ENCODE results near the gene NOD1.

NOD1 gene

GRCh38 chr7:30524545-30524944 lies 46.0 kb upstream of the NOD1 start:
- H3K9ac ChIP-seq = no peak overlapping the region
- H3K4me2 ChIP-seq (ENCODE audit: low read length) = no peak overlapping the region
- TF ChIP-seq CTCF (IDR thresholded peaks at IDR 0.05) = no peak
- H3K79me2 ChIP-seq = no peaks in the 10 kb centered on the region
- H3K27me3 ChIP-seq (ENCODE audit: control insufficient read depth, insufficient read depth, low read length) = no peaks in the 10 kb centered on the region
- H3K27ac ChIP-seq = no peak overlapping the region
- no peak overlapping the region for H3K4me3 ChIP-seq (ENCODE audit: low read depth, low read length)
- H2AFZ ChIP-seq = no peak overlapping the region
- H3K9me3 ChIP-seq (ENCODE audit: control insufficient read depth, low read length) = no peaks in the 10 kb centered on the region
- no peaks in the 10 kb centered on the region for H3K4me1 ChIP-seq
- no peaks in the 10 kb centered on the region for H3K36me3 ChIP-seq (ENCODE audit: control insufficient read depth, insufficient read depth, low read length)

GRCh38 chr7:30523466-30523865 lies 44.9 kb upstream of the NOD1 start:
- no peaks in the 10 kb centered on the region for H3K4me1 ChIP-seq
- no peak overlapping the region for H3K4me2 ChIP-seq (ENCODE audit: low read length)
- no peak overlapping the region for H3K4me3 ChIP-seq (ENCODE audit: low read depth, low read length)
- no peaks in the 10 kb centered on the region for H3K36me3 ChIP-seq (ENCODE audit: control insufficient read depth, insufficient read depth, low read length)
- no peak overlapping the region for H2AFZ ChIP-seq
- no peak overlapping the region for H3K9ac ChIP-seq
- H3K27me3 ChIP-seq (ENCODE audit: control insufficient read depth, insufficient read depth, low read length) = no peaks in the 10 kb centered on the region
- H3K79me2 ChIP-seq = no peaks in the 10 kb centered on the region
- no peak for TF ChIP-seq CTCF (IDR thresholded peaks at IDR 0.05)
- no peak overlapping the region for H3K27ac ChIP-seq
- no peaks in the 10 kb centered on the region for H3K9me3 ChIP-seq (ENCODE audit: control insufficient read depth, low read length)

- no peak overlapping the region for H3K9ac ChIP-seq
- H2AFZ ChIP-seq = no peak overlapping the region
- no peak overlapping the region for H3K4me3 ChIP-seq (ENCODE audit: low read depth, low read length)
- no peaks in the 10 kb centered on the region for H3K27me3 ChIP-seq (ENCODE audit: control insufficient read depth, insufficient read depth, low read length)
- H3K27ac ChIP-seq = no peak overlapping the region
- H3K36me3 ChIP-seq (ENCODE audit: control insufficient read depth, insufficient read depth, low read length) = no peaks in the 10 kb centered on the region
- no peaks in the 10 kb centered on the region for H3K79me2 ChIP-seq
- no peaks in the 10 kb centered on the region for H3K9me3 ChIP-seq (ENCODE audit: control insufficient read depth, low read length)
- no peak for TF ChIP-seq CTCF (IDR thresholded peaks at IDR 0.05)
- H3K4me2 ChIP-seq (ENCODE audit: low read length) = no peak overlapping the region
- no peaks in the 10 kb centered on the region for H3K4me1 ChIP-seq
These were observed 43.6 kb upstream of the NOD1 start for GRCh38 chr7:30522159-30522558.

- no peaks in the 10 kb centered on the region for H3K79me2 ChIP-seq
- no peak overlapping the region for H2AFZ ChIP-seq
- H3K36me3 ChIP-seq (ENCODE audit: control insufficient read depth, insufficient read depth, low read length) = no peaks in the 10 kb centered on the region
- no peak overlapping the region for H3K9ac ChIP-seq
- TF ChIP-seq CTCF (IDR thresholded peaks at IDR 0.05) = no peak
- H3K9me3 ChIP-seq (ENCODE audit: control insufficient read depth, low read length) = no peaks in the 10 kb centered on the region
- no peak overlapping the region for H3K4me3 ChIP-seq (ENCODE audit: low read depth, low read length)
- no peak overlapping the region for H3K4me2 ChIP-seq (ENCODE audit: low read length)
- H3K27ac ChIP-seq = no peak overlapping the region
- H3K4me1 ChIP-seq = no peaks in the 10 kb centered on the region
- no peaks in the 10 kb centered on the region for H3K27me3 ChIP-seq (ENCODE audit: control insufficient read depth, insufficient read depth, low read length)
These were observed 42.9 kb upstream of the NOD1 start for GRCh38 chr7:30521532-30521931.

GRCh38 chr7:30519122-30519521 lies 40.5 kb upstream of the NOD1 start:
- Histone ChIP-seq H3K36me3 (ENCODE audit: control insufficient read depth, insufficient read depth, low read length) (no peaks in the 10 kb centered on the region), H3K9ac (no peak overlapping the region), H3K27ac (no peak overlapping the region), H3K4me2 (ENCODE audit: low read length) (no peak overlapping the region), H3K79me2 (no peaks in the 10 kb centered on the region), H3K4me1 (no peaks in the 10 kb centered on the region), H2AFZ (no peak overlapping the region), H3K4me3 (ENCODE audit: low read depth, low read length) (no peak overlapping the region), H3K27me3 (ENCODE audit: control insufficient read depth, insufficient read depth, low read length) (no peaks in the 10 kb centered on the region), H3K9me3 (ENCODE audit: control insufficient read depth, low read length) (no peaks in the 10 kb centered on the region)
- no peak for TF ChIP-seq CTCF (IDR thresholded peaks at IDR 0.05)

Data from parathyroid adenoma (tissue), 2 donors.